Mucosa of descending colon (tissue), 3 donors: ENCODE results near the gene SLC22A31. TPM values are rescaled to one million over a fixed set of nuclear protein-coding genes. Genes with fewer than 3 reads are reported as not detected.
A peak's percentile ranks its signal among the peaks of the same experiment; 100 is the strongest.

ENCODE experiments used
- ATAC-seq: fragments of 200-7000 bp; cut with Tn5 transposase; one replicate; pipeline ENCODE4 v1.9.1; 2020; ENCODE audit warnings: mild to moderate bottlenecking, moderate library complexity
- DNase-seq, 3 donors: peaks; one replicate each; pipeline ENCODE4 v3.0.0-alpha.2; 2020
- H3K36me3 ChIP-seq: fragments of 200-600 bp; one replicate; pipeline ENCODE4 v1.8.0; 2021; ENCODE audit warnings: low read depth, mild to moderate bottlenecking
- H3K4me1 ChIP-seq: fragments of 200-600 bp; one replicate; pipeline ENCODE4 v1.8.0; 2021; ENCODE audit warnings: low read depth, mild to moderate bottlenecking
- H3K4me3 ChIP-seq: fragments of 200-600 bp; one replicate; pipeline ENCODE4 v1.8.0; 2021; ENCODE audit warnings: mild to moderate bottlenecking
- H3K9me3 ChIP-seq: fragments of 200-600 bp; one replicate; pipeline ENCODE4 v1.8.0; 2021; ENCODE audit warnings: mild to moderate bottlenecking
- intact Hi-C, 2 donors: fragments of 100-400 bp; cut with DNase I in 1 of 2; cut with micrococcal nuclease in 1 of 2; formaldehyde crosslinking; loops; one replicate each; pipeline versions ENCODE4 v1.11.0 to v1.11.1; 2022; cut with DNase I, micrococcal nuclease
- total RNA-seq, 3 donors: library from RNA; stranded (reverse); fragmentation: NEBNext Ultra II Directional in 2 of 3; extraction: Animal tissue kit (Norgen Biotek cat#: 25700) in 2 of 3; gene quantifications; one replicate each; pipeline versions ENCODE4 v1.2.1 to v1.2.4, GENCODE V29; 2021 to 2023
- TF ChIP-seq, protein P1 (sequence below): fragments of 200-600 bp; IDR thresholded peaks from one replicate; pipeline ENCODE4 v1.8.0; 2022; ENCODE audit warnings: antibody characterized with exemption, mild to moderate bottlenecking
- donor health status: DM: no; HTN: no; CAD: no; lungs with moderate emphysema.
- donor health status: DM: no; HTN: no; CAD: no.
- donor health status: DM: no; HTN: yes; CAD: no.

The SLC22A31 gene
- total RNA-seq, 3 donors from 2014 or later, result 0.35 to 1.8 (median 1.1) TPM

DNA sequence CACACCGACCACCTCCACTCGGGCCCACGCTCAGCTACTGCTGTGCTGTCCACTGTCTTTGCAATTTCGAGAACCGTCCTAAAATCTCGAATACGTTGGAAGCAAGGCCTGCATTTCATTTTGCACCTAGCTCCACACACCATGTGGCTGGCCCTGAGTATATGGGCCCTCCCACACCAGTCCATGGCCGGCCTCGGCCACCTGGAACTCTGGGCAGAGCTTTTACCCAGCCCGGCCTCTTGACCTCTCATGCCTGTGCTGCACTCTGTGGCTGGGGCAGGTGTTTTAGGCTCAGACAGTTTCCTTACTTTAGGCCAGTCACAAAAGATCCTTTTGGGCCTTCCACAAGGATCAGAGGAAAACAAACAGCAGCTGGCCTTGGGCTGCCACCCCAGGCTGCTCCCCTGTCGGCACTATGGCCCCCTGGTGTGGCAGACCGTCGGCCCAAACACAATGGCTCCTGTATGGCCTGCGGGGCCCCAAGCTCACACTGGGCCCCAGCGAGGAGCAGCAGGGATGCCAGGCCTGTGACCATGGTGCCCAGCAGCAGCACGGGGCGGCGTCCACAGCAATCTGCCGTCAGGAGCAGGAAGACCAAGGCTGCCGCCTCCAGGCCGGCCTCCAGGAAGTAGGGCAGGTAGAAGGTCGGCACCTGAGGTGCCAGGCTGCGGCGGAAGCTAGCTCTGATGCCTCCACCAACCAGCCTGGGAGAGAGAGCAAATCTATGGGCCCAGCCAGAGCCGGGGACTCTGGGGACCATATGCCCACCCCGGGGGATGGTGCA lies 2.5 kb downstream of the SLC22A31 start:
- no peaks in the 10 kb centered on the region for H3K36me3 ChIP-seq
- no peak overlapping the region for H3K4me3 ChIP-seq
- ATAC-seq, result no peak
- DNase-seq, result peak in 2 of 3 donors; percentile 19 to 48
- intact Hi-C loops, result no loop called here
- TF ChIP-seq, protein P1, sequence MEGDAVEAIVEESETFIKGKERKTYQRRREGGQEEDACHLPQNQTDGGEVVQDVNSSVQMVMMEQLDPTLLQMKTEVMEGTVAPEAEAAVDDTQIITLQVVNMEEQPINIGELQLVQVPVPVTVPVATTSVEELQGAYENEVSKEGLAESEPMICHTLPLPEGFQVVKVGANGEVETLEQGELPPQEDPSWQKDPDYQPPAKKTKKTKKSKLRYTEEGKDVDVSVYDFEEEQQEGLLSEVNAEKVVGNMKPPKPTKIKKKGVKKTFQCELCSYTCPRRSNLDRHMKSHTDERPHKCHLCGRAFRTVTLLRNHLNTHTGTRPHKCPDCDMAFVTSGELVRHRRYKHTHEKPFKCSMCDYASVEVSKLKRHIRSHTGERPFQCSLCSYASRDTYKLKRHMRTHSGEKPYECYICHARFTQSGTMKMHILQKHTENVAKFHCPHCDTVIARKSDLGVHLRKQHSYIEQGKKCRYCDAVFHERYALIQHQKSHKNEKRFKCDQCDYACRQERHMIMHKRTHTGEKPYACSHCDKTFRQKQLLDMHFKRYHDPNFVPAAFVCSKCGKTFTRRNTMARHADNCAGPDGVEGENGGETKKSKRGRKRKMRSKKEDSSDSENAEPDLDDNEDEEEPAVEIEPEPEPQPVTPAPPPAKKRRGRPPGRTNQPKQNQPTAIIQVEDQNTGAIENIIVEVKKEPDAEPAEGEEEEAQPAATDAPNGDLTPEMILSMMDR, result no peak
- H3K9me3 ChIP-seq, result no peaks in the 10 kb centered on the region
- H3K4me1 ChIP-seq, result peaks cover 13% of the 10 kb centered on the region

DNA sequence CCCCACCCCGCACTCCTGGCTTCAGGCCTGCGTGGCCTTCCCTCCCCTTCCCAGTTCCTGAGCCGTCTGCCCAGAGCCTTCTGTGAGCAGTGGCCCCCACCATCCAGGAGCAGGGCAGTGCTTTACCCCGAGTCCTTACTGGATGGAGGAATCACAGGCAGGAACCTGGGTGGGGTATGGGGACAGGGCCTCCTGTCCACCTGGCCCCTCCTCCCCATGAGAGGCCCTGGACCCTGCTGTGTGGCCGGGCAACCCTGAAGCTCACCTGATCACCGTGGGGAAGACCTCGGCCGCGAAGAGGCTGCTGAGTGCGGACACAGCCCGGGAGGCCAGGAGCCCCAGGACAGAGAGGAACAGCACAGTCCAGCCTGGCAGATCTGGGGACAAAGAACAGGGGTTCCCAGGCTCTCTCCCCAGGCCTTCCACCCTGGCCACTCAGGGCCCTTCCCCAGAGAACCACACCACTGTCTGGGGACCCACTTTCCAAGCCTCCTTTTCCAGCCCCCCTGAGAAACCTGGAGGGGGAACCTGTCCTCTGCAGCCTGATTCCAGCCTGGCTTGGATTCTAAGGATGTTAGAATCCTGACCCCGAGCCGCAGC lies 3.2 kb downstream of the SLC22A31 start:
- Histone ChIP-seq H3K4me3 (no peak overlapping the region), H3K9me3 (no peaks in the 10 kb centered on the region), H3K36me3 (no peaks in the 10 kb centered on the region), H3K4me1 (peaks cover 13% of the 10 kb centered on the region)
- intact Hi-C loops, result no loop called here
- ATAC-seq (no peak), DNase-seq (peak in 1 of 3 donors; percentile 19)
- TF ChIP-seq, protein P1, result no peak

DNA sequence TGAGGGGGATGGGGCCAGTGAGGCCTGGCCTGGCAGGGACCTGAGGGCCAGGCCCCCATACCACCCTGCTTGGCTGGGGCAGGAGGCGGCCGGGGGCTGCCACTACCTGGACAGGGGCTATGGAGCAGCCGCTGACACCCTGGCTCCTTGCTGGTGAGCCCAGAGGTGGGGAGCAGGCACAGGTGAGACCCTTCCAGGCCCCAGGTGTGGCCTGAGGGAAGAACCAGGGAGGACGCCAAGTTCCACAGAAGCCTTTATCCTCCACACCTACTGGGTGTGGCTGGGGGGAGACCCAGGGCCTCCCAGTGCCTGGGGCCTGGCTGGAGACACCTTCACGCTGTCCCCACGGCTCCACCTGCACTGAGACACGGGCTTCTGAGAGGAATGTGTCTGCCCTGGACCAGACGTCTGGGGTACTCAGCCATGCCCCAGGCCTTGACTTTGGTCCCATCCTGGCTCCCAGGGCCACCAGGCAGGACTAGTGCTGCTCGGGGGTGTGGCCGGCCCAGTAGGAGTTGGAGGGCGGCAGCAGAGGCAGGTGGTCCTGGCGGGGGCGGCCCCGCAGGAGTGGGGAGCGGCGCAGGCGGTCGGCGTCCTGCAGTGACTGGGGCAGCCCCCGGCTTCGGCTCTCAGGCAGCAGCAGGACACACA lies 4.7 kb downstream of the SLC22A31 start:
- H3K9me3 ChIP-seq, result no peaks in the 10 kb centered on the region
- DNase-seq (peak in 2 of 3 donors; percentile 18 to 40), ATAC-seq (no peak)
- intact Hi-C loops, result no loop called here
- no peak overlapping the region for H3K4me3 ChIP-seq
- TF ChIP-seq, protein P1, result no peak
- H3K36me3 ChIP-seq, result no peaks in the 10 kb centered on the region
- H3K4me1 ChIP-seq, result peaks cover 6% of the 10 kb centered on the region

DNA sequence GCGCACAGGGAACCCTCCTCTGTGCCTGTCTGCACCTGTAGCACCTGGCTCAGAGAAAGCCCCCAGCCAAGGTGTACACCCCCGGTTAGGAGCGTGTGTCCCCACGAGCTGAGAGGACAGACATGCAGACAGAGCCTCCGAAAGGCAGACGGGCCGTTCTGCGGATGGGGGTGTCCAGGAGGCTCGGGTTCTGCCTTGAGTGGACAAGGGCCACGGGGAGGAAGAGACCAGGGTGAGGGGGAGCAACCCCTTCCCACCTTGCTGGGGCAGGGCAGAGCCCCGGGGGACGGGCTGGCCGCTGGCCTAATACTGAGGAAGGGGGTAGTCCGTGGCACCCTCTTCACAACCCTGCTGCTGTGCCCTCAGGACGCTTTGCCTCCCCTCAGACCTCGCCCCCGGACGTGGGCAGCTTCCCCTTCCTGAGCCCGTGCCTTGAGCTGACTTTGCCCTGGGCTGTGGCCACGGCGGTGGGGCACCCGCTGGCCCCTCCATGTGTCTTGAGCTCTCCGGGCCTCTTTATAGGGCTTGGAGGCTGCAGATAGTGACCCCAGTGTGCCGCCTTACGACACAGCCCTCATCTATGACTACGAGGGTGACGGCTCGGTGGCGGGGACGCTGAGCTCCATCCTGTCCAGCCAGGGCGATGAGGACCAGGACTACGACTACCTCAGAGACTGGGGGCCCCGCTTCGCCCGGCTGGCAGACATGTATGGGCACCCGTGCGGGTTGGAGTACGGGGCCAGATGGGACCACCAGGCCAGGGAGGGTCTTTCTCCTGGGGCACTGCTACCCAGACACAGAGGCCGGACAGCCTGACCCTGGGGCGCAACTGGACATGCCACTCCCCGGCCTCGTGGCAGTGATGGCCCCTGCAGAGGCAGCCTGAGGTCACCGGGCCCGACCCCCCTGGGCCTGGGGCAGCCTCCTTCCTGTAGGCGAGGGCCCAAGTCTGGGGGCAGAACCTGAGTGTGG lies 5.7 kb downstream of the SLC22A31 start:
- no peak for ATAC-seq
- no peaks in the 10 kb centered on the region for H3K36me3 ChIP-seq
- H3K9me3 ChIP-seq, result no peaks in the 10 kb centered on the region
- no peaks in the 10 kb centered on the region for H3K4me1 ChIP-seq
- DNase-seq, result peak in 2 of 3 donors; percentile 19 to 54
- TF ChIP-seq, protein P1, result no peak
- intact Hi-C loops, result no loop called here
- no peak overlapping the region for H3K4me3 ChIP-seq
